SH-SY5Y (cell line): ENCODE measurements around the gene AIF1L.

Source experiments
- GATA2 ChIP-seq: IDR thresholded peaks from 2 replicates; pipeline ENCODE4 v1.6.1; 2011; ENCODE audit warnings: mild to moderate bottlenecking, low read depth, low read length
- GATA3 ChIP-seq: IDR thresholded peaks from 2 replicates; pipeline ENCODE4 v1.6.1; 2011; ENCODE audit warnings: low read depth, mild to moderate bottlenecking, low read length, moderate library complexity

- no peak for TF ChIP-seq GATA2
- no peak for TF ChIP-seq GATA3
Observed at GRCh38 chr9:131068076-131068816, 28.1 kb upstream of the AIF1L start.
